NOMO-1 treated with dmso at 0.1 percent for 144 hours (cell line): ENCODE data around the gene PAX9.
"Not testable (repeated sequence)": the region's sequence is repeated elsewhere in the genome, so short reads cannot be mapped to it uniquely, and the experiment has no call there.

Source experiments
- DNase-seq: peaks from one replicate; lab custom pipeline; 2025; ENCODE audit not compliant: unreplicated experiment; lab: John Stamatoyannopoulos, UW

Gene PAX9

DNA sequence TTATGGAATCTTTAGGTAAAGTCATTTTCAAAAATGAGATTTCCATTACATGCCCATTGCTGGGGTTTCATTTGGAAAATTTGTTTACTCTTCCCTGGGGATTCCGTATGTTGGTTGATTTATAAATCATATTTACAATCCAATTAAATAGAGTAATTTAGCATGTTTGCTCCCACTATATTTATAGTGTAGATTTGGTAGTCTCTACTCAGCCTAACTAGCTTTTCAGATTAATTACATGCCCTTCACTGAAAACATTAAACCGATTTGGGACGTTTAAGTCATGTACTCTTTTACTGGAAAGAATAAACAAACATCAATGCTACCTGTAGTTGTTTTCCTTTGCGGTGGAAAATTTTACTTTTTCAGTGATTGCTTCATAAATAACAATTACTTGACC, 10.4 kb downstream of the PAX9 start:
- no peak for DNase-seq

DNA sequence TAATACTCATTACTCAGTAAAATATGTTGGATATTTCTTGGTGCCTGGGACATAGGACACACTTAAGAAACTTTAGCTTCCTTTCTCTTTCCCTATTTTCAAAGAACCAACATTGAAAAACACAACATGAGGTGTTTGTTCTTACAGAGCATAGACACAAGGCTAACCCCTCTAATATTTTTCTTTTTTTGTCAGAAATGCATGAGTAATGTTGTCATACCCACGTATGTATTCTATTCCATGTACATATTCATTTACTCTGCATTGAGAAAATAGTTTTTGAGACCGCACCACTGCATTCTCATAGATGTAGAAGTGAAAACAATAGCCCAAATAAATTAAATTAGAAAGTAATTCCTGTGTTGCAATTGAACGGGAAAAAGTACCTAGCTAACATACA, 13.0 kb downstream of the PAX9 start:
- no peak for DNase-seq

DNA sequence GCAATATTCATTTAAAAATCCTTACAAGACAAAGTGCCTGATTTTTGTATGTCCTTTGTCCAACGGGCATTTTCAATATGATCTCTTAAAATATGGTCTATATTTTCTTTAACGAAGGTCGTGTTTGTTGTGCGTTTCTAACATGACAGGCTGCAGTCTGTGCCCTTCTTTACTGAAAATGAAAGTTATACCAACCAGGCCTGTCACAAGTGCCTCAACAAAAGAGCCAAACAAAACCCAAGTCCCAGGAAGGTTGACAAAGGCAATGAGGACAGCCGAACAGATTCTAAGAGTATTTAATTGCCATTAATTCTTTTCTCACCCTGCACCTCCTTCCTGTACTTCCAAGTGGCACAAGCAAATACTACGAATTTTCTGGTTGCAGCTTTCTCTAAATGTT, 13.9 kb downstream of the PAX9 start:
- DNase-seq = no peak

DNA sequence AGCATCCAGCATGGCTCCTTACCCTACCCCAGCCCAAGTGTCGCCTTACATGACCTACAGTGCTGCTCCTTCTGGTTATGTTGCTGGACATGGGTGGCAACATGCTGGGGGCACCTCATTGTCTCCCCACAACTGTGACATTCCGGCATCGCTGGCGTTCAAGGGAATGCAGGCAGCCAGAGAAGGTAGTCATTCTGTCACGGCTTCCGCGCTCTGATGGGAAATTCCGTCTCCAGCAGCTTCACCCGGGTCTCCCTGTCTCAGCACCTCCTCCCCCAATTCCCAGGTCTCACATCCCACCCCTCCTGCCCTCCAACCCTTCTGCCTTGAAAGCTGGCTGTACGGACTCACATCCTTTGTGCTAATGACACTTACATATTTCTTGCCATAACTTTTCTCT, 14.6 kb downstream of the PAX9 start:
- no peak for DNase-seq

DNA sequence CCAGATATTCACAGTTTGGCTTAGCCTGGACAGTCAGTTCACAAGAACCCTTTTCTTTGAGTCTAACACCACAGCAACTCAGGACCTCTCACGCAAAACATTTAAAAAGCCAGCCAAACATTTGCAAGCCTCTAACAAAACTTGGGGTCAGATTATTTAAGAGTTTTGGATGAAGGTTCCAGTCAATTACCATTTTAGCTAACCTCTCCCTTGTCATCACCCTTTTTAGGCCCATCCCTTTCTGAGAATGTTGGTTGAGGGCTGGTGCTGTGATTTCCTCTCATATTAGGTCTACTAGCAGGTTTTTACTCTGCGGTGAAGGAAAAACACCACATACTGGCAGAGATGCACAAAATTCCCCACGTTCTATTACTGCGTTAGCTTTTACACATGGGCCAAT, 20.7 kb downstream of the PAX9 start:
- no peak for DNase-seq

DNA sequence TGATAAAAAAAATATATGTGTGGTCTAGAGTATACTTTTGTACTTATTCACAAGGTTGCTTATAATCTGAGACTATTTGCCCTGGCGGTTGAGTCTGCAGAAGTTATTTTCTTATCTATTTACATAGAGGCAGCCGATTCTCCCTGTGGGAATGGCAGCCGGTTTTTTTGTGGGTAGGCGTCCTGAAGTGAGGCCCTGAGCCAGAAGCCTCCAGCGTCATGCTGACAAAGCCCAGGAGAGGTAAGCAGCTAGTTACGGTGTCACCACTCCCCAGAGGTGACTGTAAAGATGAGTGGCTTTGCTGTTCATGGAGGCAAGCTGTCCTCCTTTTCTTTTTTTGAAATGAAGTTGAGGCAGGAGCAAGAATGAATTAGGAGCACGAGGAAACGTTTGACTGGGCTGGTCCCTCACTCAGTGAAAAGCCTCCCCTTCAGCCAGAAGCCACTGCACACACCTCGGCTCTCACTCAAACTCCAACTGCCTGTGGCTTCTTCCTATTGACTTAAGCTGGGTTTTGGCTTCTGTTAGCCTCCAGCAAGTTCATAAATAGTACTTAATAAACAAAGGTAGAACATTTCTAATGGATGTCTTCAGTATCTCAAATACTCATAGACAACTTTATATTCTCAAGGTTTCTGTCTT, 21.5 kb downstream of the PAX9 start:
- no peak for DNase-seq

DNA sequence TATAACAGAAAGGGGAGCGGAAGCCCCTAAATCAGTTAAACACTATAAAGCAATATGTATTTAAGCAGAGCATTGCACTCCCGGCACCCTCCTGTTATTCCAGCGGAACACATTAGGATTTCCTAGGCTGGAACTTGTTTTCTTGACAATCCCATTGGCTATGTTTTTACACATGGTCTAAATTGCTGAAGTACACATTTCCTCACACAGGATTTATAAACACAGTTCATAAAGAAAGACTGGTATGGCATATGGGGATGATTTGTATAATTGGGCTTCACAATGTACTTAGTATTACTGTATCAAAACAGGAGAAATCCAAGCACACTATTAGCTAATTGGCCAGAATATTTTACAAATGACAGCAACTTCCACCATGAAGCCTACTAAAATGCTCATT, 23.3 kb downstream of the PAX9 start:
- no peak for DNase-seq

DNA sequence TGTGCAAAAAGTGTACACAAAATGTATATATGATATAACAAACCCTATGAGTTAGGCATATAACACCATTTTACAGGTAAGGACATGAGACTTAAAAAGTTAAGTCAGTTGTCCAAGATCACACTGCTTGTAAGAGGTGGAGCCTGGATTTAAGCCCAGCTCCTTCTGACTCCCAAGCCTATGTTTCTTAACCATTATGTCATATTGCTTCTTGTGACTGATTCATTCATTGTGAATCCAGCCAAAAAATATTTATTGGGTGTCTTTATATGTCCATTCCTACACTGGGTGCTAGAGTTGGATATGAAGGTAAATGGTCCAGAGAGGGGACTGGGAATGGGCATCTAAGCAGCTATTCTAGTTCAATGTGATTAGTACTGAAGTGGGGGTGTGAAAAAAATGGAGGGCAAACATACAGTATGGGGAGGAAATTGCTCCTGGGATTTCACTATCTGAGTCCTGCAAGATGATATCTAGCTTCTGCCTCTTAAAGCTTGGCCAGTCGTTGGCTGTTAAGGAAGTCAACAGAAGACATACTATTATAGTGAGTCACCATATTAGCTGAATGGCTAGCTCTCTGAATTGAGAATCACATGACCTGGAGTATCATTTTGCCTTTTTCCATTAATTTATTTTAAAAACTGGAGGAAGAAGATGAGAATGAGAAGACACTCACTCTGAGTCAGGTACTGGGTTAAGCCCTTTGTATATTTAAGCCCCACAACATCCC, 28.8 kb downstream of the PAX9 start:
- no peak for DNase-seq

DNA sequence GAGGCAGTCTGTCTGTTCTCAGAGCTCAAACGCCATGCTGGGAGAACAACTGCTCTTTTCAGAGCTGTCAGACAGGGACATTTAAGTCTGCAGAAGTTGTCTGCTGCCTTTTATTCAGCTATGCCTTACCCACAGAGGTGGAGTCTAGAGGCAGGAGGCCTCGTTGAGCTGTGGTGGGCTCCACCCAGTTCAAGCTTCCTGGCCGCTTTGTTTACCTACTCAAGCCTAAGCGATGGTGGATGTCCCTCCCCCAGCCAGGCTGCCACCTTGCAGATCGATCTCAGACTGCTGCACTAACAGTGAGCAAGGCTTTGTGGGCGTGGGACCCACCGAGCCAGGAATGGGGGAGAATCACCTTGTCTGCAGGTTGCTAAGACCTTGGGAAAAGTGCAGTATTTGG, 37.8 kb downstream of the PAX9 start:
- not testable (repeated sequence) for DNase-seq

DNA sequence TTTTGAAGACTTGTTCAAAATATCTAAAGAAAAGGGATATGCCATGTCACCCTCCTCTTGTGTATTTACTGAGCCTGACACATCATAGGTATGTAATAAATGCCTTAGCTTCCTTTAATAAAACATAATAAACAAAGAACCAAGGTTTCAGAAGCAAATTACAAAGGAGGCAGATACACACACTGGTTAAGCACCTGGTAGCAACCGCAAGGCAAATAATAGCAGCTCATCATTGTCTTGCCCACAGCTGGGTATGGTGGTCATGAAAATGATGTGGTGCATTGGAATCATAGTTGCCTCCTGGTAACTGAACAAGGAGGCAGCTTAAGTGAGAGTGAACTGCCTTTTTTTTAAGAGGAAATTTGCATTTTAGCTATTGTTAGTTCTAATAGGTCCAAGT, 39.0 kb downstream of the PAX9 start:
- DNase-seq = no peak

DNA sequence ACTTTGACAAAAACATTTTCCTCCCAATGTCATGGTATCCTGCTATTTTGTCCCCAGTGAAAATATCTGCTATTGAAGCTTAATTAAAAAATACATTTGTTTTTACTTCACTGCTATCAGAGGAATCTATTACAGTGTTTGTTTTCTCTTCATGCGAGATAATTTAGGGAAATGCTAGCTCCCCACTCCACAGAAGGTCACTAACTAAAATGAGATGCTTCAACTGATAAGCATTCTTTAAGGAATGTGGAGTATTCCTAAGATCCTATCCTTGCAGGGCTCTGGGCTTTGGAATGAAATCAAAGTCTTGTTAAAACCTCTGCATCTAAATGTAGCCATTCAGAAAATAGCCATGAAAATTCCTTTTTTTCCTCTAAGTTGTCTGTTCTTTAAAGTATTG, 39.5 kb downstream of the PAX9 start:
- DNase-seq = no peak

DNA sequence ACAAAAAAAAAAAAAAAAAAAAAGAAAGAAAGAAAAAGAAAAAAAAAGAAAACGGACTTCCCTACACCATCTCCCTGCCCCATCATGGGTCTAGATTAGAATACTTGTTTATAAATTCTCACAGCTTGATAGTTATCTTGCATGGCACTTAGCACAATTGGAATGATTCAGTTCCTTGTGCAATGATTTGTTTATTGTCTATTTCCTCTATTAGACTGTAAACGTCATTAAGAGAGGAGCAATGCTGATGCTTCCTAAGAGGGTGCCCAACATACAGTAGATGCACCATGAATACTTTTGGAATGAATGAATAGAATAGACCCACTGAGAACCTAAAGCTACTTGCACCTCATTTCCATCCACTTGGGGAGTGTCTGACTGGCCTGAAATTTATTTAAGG, 40.8 kb downstream of the PAX9 start:
- no peak for DNase-seq

DNA sequence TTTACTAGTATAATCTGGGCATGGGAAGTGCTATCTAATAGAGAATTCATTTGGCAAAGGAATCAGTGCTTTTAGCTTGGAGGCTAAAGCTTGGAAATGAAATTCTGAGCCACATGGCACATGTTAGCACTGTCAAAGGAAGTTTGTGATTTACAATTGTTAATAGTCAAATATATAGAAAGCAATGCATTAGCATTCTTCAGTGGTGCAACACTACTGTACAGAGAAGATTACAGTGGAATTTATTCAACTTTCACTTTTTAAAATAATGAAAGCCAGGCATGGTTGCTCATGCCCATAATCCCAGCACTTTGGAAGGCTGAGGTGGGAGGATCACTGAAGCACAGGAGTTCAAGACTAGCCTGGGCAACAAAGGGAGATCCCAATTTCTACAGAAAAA, 45.9 kb downstream of the PAX9 start:
- no peak for DNase-seq

DNA sequence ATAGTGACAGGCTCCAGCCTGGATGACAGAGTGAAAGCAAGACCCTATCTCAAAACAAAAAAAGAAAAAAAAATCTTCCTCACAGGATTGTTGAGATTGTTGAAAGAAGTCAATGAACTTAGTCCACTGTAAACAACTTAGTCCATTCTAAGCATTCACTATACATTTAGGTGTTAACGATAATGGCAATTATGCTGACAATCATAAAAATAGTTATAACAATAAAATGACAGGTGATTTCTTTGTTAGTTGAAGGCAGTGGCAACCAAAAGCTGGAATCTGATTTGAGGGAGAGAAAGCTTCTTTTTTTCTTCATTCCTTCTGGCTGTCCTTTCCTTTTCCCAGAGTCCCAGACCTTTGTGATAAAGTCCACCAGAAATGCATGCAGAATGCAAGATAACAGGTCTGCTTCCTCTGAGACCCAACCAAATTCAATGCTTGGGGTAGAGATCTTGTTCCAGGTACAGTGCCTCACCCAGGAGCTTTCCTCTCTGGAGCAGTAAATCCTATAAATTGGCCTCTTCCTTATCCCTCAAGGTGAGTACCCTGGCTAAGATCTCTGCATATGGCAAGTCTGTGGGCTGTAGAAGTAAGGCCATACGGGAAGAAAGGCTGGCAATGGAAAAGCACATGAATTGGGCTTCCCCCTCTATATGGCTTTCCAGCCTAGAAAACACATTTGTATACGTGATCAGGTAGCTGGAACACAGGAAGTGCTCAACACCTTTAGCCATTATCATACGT, 52.5 kb downstream of the PAX9 start:
- no peak for DNase-seq

DNA sequence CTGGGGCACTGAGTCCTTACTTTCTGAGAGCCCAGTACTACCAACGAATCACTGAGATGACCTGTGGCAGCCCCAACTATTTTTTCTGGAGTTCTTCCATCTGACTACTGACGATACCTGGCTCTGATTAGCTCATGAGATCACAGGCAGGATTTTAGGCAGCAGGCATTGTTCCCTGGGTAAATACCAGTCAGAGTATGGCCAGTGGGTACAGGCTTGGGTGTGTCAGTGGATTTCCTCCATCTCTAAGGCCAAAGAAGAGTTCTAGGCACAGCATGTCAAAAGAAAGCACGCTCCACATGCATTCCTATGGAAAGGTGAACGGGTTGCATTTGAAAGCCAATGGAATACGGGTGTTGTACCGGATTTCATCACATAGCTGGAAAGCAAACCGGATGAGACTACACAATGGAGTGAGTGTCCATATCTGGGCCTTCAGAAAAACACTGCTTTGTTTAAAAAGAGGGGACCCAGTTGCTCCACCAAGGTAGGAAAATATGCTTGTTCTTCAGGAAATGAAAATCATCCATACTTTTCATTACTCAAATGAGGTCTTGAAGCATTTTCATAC, 55.0 kb downstream of the PAX9 start:
- no peak for DNase-seq

DNA sequence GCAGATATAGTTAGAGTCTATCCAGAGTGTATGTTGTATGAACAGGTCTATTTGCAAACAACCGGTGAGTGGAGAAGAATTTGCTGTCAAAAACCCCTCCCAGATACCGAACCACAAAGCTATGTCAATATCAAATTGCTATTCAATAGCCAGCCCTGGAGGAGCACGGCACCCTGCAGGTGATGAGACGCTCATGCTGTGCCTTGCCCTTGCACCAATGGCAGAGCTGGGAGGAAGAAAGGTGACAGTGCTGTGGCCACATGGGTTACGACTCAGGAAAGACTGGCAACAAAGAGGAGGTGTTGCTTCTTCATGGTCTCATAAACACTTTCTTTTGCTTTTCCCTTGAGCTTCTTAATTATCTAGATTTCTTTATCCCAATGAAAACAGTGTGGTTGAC, 55.7 kb downstream of the PAX9 start:
- DNase-seq = no peak

DNA sequence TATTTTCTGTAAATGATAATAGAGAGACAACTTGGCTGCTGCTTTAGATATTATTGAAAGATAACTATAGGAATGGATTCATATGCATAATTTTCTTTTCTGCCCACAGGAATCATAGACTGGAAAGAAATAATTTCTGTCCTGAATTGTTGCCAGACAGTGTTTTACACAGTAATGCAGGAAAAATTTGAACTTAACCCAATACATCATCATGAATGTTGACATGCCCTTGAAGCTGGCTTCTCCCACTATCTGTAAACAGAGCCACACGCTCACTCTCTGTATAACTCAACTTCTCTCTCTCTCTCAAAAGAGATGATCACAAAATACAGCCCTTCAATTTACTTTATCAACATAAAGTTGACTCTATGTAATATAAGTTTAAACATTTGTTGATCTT, 56.6 kb downstream of the PAX9 start:
- DNase-seq = no peak

DNA sequence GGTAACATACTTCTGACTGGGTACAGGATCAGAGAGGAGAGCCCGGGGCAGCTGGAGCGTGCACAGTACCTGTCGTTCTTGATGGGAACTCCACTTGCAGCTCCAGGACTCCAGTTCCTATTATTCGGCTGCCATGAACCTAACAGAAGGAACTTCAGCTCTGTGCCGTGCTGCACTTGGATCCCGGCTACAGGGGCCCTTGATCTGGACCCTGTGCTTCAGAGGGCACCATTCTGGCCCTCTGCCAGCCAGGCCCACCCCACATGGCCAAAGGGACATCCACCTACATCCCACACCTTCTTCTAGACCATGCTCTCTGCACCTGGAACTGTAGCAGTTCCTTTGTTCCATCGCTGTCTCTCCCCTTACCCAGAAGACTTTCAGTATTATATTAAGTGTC, 58.2 kb downstream of the PAX9 start:
- no peak for DNase-seq

DNA sequence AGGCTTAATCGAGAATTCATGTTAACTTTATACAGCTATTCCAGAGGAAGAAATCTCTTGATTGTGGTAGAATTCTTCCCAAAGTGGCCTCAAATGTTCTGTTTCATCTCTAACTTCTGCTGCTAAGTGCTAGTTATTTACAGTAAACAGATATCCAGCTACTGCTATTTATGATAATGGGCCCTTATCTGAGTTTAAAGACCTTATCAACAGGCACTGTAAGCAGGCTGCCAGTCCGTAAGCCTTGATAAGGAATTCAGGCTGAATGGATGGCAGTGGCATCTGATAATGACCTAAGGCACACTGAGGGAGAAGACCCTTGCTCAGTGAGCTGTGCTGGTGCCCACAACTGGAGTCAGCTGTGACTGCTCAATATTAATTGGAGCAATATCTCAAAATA, 59.0 kb downstream of the PAX9 start:
- no peak for DNase-seq

DNA sequence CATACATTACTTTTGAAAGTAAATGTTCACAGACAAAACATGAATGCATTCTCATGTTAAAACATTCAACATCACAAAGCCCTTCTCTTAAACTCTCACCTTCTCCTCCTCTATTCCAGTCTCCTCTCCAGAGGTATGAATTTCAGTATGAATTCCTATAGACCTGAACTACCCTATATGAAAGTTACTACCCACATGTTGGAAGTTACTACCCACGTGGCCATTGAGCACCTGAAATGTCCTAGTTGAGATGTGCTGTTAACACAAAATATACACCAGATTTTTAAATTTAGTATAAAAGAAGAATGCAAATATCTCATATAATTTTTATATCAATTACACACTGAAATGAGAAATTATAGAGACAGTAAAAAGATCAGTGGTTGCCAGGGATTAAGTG, 60.2 kb downstream of the PAX9 start:
- no peak for DNase-seq

DNA sequence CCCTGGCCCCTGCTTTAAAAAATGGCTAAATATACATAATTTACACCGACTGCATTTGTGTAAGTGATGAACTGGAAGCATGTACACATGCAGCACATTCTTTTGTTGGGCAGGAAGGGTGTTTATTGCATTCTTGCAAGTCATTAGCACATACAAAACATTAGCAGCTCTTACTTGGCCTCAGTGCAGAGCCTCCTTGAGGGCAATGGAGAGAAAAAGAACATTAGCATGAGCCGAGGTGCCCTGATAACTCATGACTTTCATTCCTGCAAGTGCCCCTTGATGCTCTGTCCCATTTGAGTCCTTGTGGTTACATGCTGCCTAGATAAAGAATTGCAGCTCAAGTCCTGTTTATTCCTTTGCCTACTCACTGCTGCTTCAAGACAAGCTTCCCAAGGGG, 61.9 kb downstream of the PAX9 start:
- DNase-seq = no peak

DNA sequence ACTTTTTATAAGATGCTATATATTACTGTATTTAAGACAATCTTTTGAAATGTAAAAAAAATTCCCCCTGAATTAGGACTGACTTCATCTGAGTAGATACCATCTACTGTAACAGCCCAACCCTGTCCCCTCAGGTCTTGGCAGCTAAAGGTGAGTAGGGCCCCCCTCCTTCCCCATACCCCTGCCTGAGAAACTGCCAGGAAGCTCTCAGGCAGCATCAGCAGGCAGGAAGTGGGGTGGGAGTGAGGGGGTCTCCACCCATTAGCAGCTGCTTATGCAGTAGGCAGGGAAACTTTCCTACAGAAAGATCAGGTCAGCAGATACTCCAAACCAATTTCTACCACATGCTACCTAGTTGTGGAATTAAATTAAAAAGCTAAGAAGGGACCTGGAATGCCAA, 62.5 kb downstream of the PAX9 start:
- no peak for DNase-seq
